Caco-2 (cell line): Measurements from ENCODE around the gene ELMO1. TPM values are rescaled to one million over a fixed set of nuclear protein-coding genes. Genes with fewer than 3 reads are reported as not detected.

Experiments used
- BruUV-seq: library from RNA; stranded (reverse); fragments of 400-500 nt; replicated peaks from 2 replicates; lab custom pipeline; 2021; lab: Mats Ljungman, UMichigan
- CTCF ChIA-PET: fragments of 300-600 bp; sonication (Branson Sonifier 250); formaldehyde crosslinking; loops from one replicate; lab custom pipeline; 2022; ENCODE audit warnings: antibody characterized with exemption; lab: Charles Lee
- POLR2A ChIA-PET: fragments of 300-600 bp; sonication (Branson Sonifier 250); formaldehyde crosslinking; loops from one replicate; lab custom pipeline; 2022; ENCODE audit warnings: antibody characterized with exemption; lab: Charles Lee
- DNase-seq, 2 experiments: peaks; one replicate each; pipeline versions ENCODE4 v3.0.0 to v3.0.0-alpha.2; 2020 to 2022
- H3K27me3 ChIP-seq: replicated peaks from 2 replicates; pipeline ENCODE4 v1.6.0; 2011; ENCODE audit warnings: low read length; ENCODE audit not compliant: control insufficient read depth, insufficient read depth
- H3K36me3 ChIP-seq: 2 replicates; pipeline ENCODE4 v1.5.1; 2011; ENCODE audit warnings: low read length; ENCODE audit not compliant: control insufficient read depth, insufficient read depth
- H3K4me1 ChIP-seq: fragments of 250-450 bp; sonication (Bioruptor Pico); 2 replicates; pipeline ENCODE4 v1.5.1; 2020; ENCODE audit warnings: mild to moderate bottlenecking
- H3K4me3 ChIP-seq: 2 replicates; pipeline ENCODE4 v1.5.1; 2011; ENCODE audit warnings: low read depth, mild to moderate bottlenecking, control low read depth, low read length
- H3K9me3 ChIP-seq: fragments of 250-450 bp; sonication (Bioruptor Pico); 2 replicates; pipeline ENCODE4 v1.5.1; 2020; ENCODE audit warnings: mild to moderate bottlenecking, moderate library complexity
- H3K27ac Mint-ChIP-seq: one replicate; pipeline ENCODE4 v1.8.0; 2022; ENCODE audit warnings: mixed read lengths; ENCODE audit not compliant: unreplicated experiment
- H3K27me3 Mint-ChIP-seq: one replicate; pipeline ENCODE4 v1.8.0; 2022; ENCODE audit warnings: mixed read lengths; ENCODE audit not compliant: insufficient read depth, unreplicated experiment
- H3K36me3 Mint-ChIP-seq: one replicate; pipeline ENCODE4 v1.8.0; 2022; ENCODE audit warnings: mild to moderate bottlenecking, mixed read lengths; ENCODE audit not compliant: insufficient read depth, unreplicated experiment
- H3K4me1 Mint-ChIP-seq: one replicate; pipeline ENCODE4 v1.8.0; 2022; ENCODE audit warnings: low read depth, mixed read lengths; ENCODE audit not compliant: unreplicated experiment
- H3K4me3 Mint-ChIP-seq: one replicate; pipeline ENCODE4 v1.8.0; 2022; ENCODE audit warnings: mild to moderate bottlenecking, moderate library complexity, mixed read lengths; ENCODE audit not compliant: unreplicated experiment
- H3K9me3 Mint-ChIP-seq: one replicate; pipeline ENCODE4 v1.8.0; 2022; ENCODE audit warnings: mixed read lengths; ENCODE audit not compliant: unreplicated experiment
- CTCF ChIP-seq, 2 experiments: fragments of 200-600 bp in 1 of 2; IDR thresholded peaks; 1 replicate in 1 of 2; 2 replicates in 1 of 2; pipeline versions ENCODE4 v1.5.1 to v1.8.0; 2011 to 2022; ENCODE audit warnings: antibody characterized with exemption in 1 of 2, control low read depth in 1 of 2, inconsistent platforms in 1 of 2, low read depth in 1 of 2, low read length in 1 of 2, mild to moderate bottlenecking in 1 of 2, moderate library complexity in 1 of 2; ENCODE audit not compliant: insufficient read depth in 1 of 2, severe bottlenecking in 1 of 2, unreplicated experiment in 1 of 2
- intact Hi-C: fragments of 100-400 bp; cut with micrococcal nuclease; formaldehyde crosslinking; loops from one replicate; pipeline ENCODE4 v1.10.0; 2022; ENCODE audit not compliant: unreplicated experiment
- total RNA-seq: library from RNA; stranded (reverse); gene quantifications from 2 replicates; pipeline ENCODE4 v1.2.3, GENCODE V29; 2022

Gene ELMO1
- total RNA-seq, 1 experiment from 2014 or later, result 0.14 TPM

GRCh38 chr7:37176079-37176478 is 272.6 kb downstream of the ELMO1 start:
- intact Hi-C loops, result no loop called here
- H3K4me1 ChIP-seq, result no peaks in the 10 kb centered on the region

GRCh38 chr7:37174460-37174859 is 274.2 kb downstream of the ELMO1 start:
- H3K36me3 Mint-ChIP-seq, result no peaks in the 10 kb centered on the region
- intact Hi-C loops, result no loop called here
- Histone ChIP-seq H3K27me3 (no peaks in the 10 kb centered on the region), H3K4me3 (no peak overlapping the region), H3K36me3 (no peaks in the 10 kb centered on the region), H3K4me1 (no peaks in the 10 kb centered on the region), H3K9me3 (no peaks in the 10 kb centered on the region)
- no peak overlapping the region for H3K4me3 Mint-ChIP-seq
- H3K27me3 Mint-ChIP-seq, result no peaks in the 10 kb centered on the region
- no peaks in the 10 kb centered on the region for H3K4me1 Mint-ChIP-seq
- DNase-seq, result no peak
- TF ChIP-seq CTCF (IDR thresholded peaks at IDR 0.05; ENCODE audit: insufficient read depth in 1 of 2, low read depth in 1 of 2, low read length in 1 of 2, severe bottlenecking in 1 of 2, unreplicated experiment in 1 of 2), result no peak
- POLR2A ChIA-PET, result no interaction called here
- no TSS peak for BruUV-seq
- no peak overlapping the region for H3K27ac Mint-ChIP-seq
- CTCF ChIA-PET, result no interaction called here
- H3K9me3 Mint-ChIP-seq, result no peaks in the 10 kb centered on the region

More at GRCh38 chr7:37176079-37176478, 272.6 kb downstream of the ELMO1 start:
- Mint-ChIP-seq H3K4me1 (no peaks in the 10 kb centered on the region), H3K27me3 (no peaks in the 10 kb centered on the region), H3K4me3 (no peak overlapping the region), H3K36me3 (no peaks in the 10 kb centered on the region), H3K9me3 (no peaks in the 10 kb centered on the region), H3K27ac (no peak overlapping the region)
- Histone ChIP-seq H3K27me3 (no peaks in the 10 kb centered on the region), H3K36me3 (no peaks in the 10 kb centered on the region), H3K9me3 (no peaks in the 10 kb centered on the region), H3K4me3 (no peak overlapping the region)
- no peak for DNase-seq
- ChIA-PET CTCF (interaction anchor here (0.9 kb wide), 1 partner anchor 209 kb away, joined by 3 read pairs; no protein-coding TSS in a partner anchor), POLR2A (no interaction called here)
- no TSS peak for BruUV-seq
- TF ChIP-seq CTCF (IDR thresholded peaks at IDR 0.05; ENCODE audit: insufficient read depth in 1 of 2, low read depth in 1 of 2, low read length in 1 of 2, severe bottlenecking in 1 of 2, unreplicated experiment in 1 of 2), result no peak

GRCh38 chr7:37173670-37174069 is 275.0 kb downstream of the ELMO1 start:
- no peak for TF ChIP-seq CTCF (IDR thresholded peaks at IDR 0.05; ENCODE audit: insufficient read depth in 1 of 2, low read depth in 1 of 2, low read length in 1 of 2, severe bottlenecking in 1 of 2, unreplicated experiment in 1 of 2)
- CTCF ChIA-PET, result no interaction called here

More at GRCh38 chr7:37173670-37174069, 275.0 kb downstream of the ELMO1 start:
- Mint-ChIP-seq H3K36me3 (no peaks in the 10 kb centered on the region), H3K9me3 (no peaks in the 10 kb centered on the region), H3K4me3 (no peak overlapping the region), H3K27ac (no peak overlapping the region), H3K4me1 (no peaks in the 10 kb centered on the region), H3K27me3 (no peaks in the 10 kb centered on the region)
- no peak for DNase-seq
- no peak overlapping the region for H3K4me3 ChIP-seq
- H3K9me3 ChIP-seq, result no peaks in the 10 kb centered on the region
- intact Hi-C loops, result no loop called here
- H3K4me1 ChIP-seq, result no peaks in the 10 kb centered on the region
- no peaks in the 10 kb centered on the region for H3K36me3 ChIP-seq
- POLR2A ChIA-PET, result no interaction called here
- no peaks in the 10 kb centered on the region for H3K27me3 ChIP-seq
- no TSS peak for BruUV-seq
